SIG-M5 (cell line): Measurements from ENCODE around the gene COA4.

ENCODE experiments used
- DNase-seq: peaks from one replicate; lab custom pipeline; 2025; lab: John Stamatoyannopoulos, UW

COA4 gene

DNA sequence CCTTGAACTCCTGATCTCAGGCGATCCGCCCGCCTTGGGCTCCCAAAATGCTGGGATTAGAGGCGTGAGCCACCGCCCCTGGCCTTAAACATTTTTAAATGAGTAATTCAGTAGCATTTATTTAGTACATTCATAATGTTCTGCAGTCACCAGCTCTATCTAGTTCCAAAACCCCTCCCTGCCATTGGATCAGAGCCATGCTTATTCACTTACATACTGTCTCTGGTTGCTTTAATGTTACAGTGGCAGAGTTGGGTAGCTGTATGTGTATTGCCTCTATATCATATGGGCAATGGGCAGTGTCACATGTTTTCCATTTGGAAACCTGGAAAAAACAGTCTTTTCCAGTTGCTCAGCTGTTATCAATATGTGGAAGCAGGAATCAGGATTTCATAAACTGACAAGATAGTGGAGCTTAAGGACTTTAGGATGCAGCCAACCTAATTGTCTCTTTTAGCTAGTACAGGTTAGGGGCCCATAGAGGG is 10.5 kb downstream of the COA4 start:
- DNase-seq: no peak

- no peak for DNase-seq
Observed at GRCh38 chr11:73862986-73863385, 13.7 kb downstream of the COA4 start.

GRCh38 chr11:73860202-73860601 is 16.4 kb downstream of the COA4 start:
- DNase-seq: no peak

GRCh38 chr11:73859671-73860070 is 17.0 kb downstream of the COA4 start:
- no peak for DNase-seq

DNA sequence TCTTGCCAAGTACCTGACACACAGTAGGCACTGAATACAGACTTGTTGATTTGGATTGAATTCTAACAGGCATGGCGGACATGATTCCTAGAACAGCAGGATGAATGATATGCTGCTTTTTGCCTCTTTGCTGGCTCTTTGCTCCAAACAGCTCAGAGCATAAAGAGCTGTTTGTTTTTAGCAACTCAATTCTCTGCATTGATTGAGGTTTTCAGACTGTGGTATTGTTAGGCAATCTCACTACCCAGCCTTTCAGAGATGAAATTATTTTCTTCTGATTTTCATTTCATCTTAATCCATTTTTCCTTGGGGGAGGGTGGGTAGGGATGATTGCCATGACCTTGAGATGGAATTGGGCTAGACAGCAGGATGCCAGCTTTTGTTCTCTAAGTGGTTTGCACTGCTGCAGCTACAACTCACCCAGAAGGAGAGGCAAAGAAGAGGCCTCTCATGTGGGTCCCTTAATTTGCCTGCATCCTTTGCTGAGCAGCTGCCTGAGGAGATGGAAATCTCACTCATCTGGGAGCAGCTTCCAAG is 20.5 kb downstream of the COA4 start:
- DNase-seq: no peak

DNA sequence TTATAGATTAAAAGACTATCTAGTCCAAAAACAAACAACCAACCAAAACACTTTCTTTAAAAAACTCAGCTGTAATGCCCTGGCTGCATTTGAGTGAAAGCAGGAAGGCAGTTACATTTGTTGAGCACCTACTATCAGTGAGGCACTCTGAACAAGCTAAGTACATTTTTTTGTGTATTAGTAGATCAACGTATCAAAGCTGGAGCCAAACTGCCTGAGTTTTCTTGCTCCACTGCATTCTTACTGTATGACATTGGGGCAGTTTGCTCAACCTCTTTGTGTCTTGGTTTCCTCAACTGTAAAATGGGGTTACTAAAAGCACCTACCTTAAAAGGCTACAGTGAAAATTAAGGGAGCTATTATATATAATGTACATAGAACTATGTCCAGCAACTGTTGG is 22.0 kb downstream of the COA4 start:
- no peak for DNase-seq

DNA sequence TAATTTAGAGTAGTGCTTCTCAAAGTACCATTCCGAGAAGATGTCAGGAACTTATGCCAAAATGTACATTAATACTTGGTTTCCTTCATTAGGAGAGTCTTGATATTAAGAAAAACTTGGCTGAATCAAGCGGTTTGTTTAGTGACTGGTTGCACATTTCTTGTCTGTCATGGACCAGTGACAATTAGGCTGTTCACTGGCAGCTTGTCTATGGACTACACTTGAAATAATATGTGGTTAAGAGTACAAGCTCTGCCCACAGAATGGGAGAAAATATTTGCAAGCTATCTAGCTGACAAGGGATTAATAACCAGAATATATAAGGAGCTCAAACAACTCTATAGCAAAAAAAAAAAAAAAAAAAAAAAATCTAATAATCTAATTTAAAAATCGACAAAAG is 24.6 kb downstream of the COA4 start:
- no peak for DNase-seq

DNA sequence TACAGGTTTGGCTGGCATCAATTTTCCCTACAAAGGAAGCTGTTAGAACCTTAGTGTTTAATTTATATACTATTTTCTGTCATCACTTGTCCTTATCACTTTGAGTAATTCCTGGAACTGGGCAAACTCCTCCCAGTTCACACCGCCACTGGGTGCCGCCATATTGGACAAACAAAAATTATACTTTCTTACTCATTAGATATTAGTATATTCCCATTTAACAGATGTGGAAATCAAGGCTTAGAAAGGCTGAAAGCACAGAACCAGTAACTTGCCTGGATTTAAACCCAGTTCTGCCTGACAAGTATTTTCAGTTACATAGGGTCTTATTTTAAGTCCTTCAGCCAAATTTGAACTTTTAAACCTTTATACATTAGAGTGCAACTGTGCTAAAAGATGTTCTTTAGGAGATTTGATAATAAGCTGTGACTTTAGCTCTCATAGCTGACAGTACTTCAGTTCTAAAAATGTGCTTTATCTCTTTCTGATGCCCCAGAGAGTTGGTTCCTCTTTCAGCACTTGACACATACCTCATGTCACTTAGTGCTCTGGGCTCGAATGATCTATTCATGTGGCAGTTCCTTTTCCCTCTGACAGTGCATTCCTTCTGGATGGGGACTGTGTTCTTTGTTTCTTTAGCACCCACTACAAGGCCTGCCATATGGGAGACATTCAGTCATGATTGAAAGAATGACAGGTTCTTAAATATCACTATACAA is 25.4 kb downstream of the COA4 start:
- no peak for DNase-seq

DNA sequence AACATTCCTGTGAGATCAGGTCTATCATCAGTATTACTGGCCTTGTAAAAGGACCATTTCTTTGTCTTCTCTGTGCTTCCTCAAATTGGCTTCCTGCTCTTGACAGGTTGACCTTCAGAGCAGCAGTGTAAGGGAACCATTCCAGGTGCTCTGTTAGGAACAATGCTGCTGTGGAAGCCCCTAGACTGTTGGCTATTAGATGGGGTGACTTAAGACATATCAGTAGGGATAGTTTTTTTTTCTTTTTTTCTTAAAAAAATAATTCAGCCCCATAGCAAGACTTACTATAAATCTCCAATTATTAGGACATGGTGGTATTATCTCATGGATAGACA is 37.6 kb downstream of the COA4 start:
- no peak for DNase-seq

- no peak for DNase-seq
Observed at GRCh38 chr11:73838443-73839122, 38.1 kb downstream of the COA4 start.

DNA sequence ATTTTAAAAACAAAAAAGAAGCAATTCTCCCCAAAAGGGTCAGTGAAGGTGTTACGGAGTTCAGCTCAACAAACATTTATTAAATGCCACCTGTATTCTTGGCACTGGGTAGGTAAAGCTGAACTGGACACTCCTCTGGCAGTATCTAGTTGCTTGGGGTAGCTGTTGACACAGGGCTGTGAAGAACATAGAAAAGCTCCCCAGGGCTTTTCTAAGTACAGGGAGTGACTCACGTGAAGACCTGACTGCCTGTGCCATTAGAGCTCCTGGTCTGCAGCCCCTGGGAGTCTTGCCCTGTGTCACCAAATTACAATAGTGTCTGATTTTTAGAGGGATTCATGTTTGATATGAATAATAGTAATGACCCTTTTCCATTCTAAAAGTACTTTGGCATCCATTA is 43.6 kb downstream of the COA4 start:
- no peak for DNase-seq

- DNase-seq: no peak
Observed at GRCh38 chr11:73830261-73830660, 46.4 kb downstream of the COA4 start.
